T47D (cell line): ENCODE data around the gene CACNA2D4.

Experiments used
- DNase-seq, 2 experiments: peaks; one replicate each; pipeline versions ENCODE4 v3.0.0 to v3.0.0-alpha.2; 2011 to 2012; ENCODE audit warnings: low read depth in 1 of 2, low spot score in 1 of 2
- JUND ChIP-seq: IDR thresholded peaks from 2 replicates; pipeline ENCODE4 v1.6.1; 2012; ENCODE audit warnings: low read depth
- in situ Hi-C: cut with HindIII; loops from 2 replicates; pipeline ENCODE4 v1.10.0; 2016; ENCODE audit warnings: low sequenced_read_pairs, low pct_unique_long_range_greater_than_20kb

Gene CACNA2D4

GRCh38 chr12:1876086-1876485 lies 42.4 kb downstream of the CACNA2D4 start:
- DNase-seq: no peak
- in situ Hi-C loops: no loop called here
- no peak for TF ChIP-seq JUND

- in situ Hi-C loops: no loop called here
- TF ChIP-seq JUND: no peak
- no peak for DNase-seq
Observed at GRCh38 chr12:1875608-1876007, 42.8 kb downstream of the CACNA2D4 start.

GRCh38 chr12:1873531-1874510 lies 44.6 kb downstream of the CACNA2D4 start:
- in situ Hi-C loops: no loop called here
- DNase-seq: no peak
- no peak for TF ChIP-seq JUND

GRCh38 chr12:1872448-1872847 lies 46.0 kb downstream of the CACNA2D4 start:
- no peak for TF ChIP-seq JUND

GRCh38 chr12:1872001-1872400 lies 46.5 kb downstream of the CACNA2D4 start:
- in situ Hi-C loops: no loop called here
- no peak for DNase-seq
- TF ChIP-seq JUND: no peak

More at GRCh38 chr12:1872448-1872847, 46.0 kb downstream of the CACNA2D4 start:
- no peak for DNase-seq
- in situ Hi-C loops: no loop called here

GRCh38 chr12:1870998-1871917 lies 47.2 kb downstream of the CACNA2D4 start:
- DNase-seq: no peak
- in situ Hi-C loops: no loop called here
- TF ChIP-seq JUND: no peak

GRCh38 chr12:1870086-1870485 lies 48.4 kb downstream of the CACNA2D4 start:
- peak; percentile 45 to 53 for DNase-seq
- no peak for TF ChIP-seq JUND
- in situ Hi-C loops: no loop called here

- in situ Hi-C loops: no loop called here
- DNase-seq: no peak
- TF ChIP-seq JUND: no peak
Observed at GRCh38 chr12:1869145-1869544, 49.3 kb downstream of the CACNA2D4 start.

- TF ChIP-seq JUND: no peak
- DNase-seq: no peak
- in situ Hi-C loops: no loop called here
Observed at GRCh38 chr12:1865284-1865866, 53.1 kb downstream of the CACNA2D4 start.

GRCh38 chr12:1864867-1865266 lies 53.6 kb downstream of the CACNA2D4 start:
- in situ Hi-C loops: no loop called here
- TF ChIP-seq JUND: no peak
- DNase-seq: no peak

- TF ChIP-seq JUND: no peak
- in situ Hi-C loops: no loop called here
- no peak for DNase-seq
Observed at GRCh38 chr12:1864456-1864855, 54.0 kb downstream of the CACNA2D4 start.

- in situ Hi-C loops: no loop called here
Observed at GRCh38 chr12:1863823-1864222, 54.6 kb downstream of the CACNA2D4 start.

GRCh38 chr12:1862973-1863372 lies 55.5 kb downstream of the CACNA2D4 start:
- DNase-seq: no peak
- no peak for TF ChIP-seq JUND
- in situ Hi-C loops: no loop called here

More at GRCh38 chr12:1863823-1864222, 54.6 kb downstream of the CACNA2D4 start:
- no peak for DNase-seq
- no peak for TF ChIP-seq JUND
